Measurements from ENCODE around the gene CHMP4B.

DNA sequence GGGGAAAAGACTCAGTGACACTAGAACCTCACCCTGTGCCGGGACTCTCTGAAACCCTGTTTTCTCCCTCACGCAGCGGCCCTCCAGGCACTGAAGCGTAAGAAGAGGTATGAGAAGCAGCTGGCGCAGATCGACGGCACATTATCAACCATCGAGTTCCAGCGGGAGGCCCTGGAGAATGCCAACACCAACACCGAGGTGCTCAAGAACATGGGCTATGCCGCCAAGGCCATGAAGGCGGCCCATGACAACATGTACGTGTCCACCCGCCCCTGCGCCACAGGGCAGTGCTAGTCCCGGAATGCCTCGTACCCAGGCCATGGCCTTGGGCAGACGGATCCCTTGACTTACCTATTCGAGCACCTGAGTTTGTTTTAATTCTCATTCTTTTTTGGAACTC, 37.2 kb downstream of the CHMP4B start:
- TF ChIP-seq CTCF (IDR thresholded peaks at IDR 0.05) (no peak), POLR2AphosphoS5 (IDR thresholded peaks at IDR 0.05; ENCODE audit: low read depth, low read length) (no peak), JUND (IDR thresholded peaks at IDR 0.05) (no peak)

Measured in SK-N-SH (cell line).